GM20431 (cell line): ENCODE data around the gene NPSR1.

Experiments
- in situ Hi-C: fragments of 300-500 bp; cut with MseI, MboI; formaldehyde crosslinking; loops from one replicate; pipeline ENCODE4 v1.15.0; 2020; ENCODE audit warnings: low sequenced_read_pairs; ENCODE audit not compliant: unreplicated experiment

Gene NPSR1

DNA sequence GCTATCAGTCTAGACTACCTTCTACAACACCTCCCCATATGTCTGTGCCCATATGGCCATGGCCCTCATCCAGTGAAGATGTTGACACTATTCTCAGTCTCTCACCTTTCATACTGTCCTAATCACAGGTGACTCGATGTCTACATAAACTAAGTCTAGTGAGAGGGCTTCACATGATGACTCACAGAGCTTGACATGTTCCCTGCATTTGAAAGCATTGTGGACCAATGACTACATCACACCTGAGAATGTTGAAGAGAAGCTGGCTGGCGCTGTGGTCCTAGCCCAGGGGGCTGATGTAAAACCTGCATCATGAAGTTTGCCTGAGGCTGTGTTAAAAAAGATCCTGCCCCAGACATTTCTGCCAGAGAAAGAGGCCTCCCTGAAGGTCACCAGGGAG is 167.2 kb downstream of the NPSR1 start:
- in situ Hi-C loops, result no loop called here

DNA sequence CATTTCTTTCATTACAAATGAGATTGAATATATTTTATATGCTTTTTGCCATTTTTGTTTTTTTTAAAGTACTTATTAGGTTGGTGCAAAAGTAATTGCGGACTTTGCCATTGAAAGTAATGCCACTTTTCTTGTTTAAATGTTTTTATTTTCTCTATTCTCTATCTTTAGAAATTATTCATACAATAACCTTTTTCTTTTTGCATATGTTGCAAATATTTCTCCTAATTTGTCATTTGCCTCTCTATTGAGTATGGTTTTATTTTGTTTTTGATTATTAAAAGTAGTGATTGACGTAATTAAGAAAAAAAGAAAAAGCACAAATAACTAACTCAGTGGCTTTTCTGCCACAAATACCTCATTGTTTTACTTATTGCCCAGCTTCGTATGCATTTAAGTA is 172.4 kb downstream of the NPSR1 start:
- in situ Hi-C loops, result no loop called here

GRCh38 chr7:34831436-34831835 is 173.4 kb downstream of the NPSR1 start:
- in situ Hi-C loops, result no loop called here

GRCh38 chr7:34832020-34832419 is 174.0 kb downstream of the NPSR1 start:
- in situ Hi-C loops, result no loop called here

- in situ Hi-C loops, result no loop called here
Observed at GRCh38 chr7:34835901-34836600, 178.0 kb downstream of the NPSR1 start.

DNA sequence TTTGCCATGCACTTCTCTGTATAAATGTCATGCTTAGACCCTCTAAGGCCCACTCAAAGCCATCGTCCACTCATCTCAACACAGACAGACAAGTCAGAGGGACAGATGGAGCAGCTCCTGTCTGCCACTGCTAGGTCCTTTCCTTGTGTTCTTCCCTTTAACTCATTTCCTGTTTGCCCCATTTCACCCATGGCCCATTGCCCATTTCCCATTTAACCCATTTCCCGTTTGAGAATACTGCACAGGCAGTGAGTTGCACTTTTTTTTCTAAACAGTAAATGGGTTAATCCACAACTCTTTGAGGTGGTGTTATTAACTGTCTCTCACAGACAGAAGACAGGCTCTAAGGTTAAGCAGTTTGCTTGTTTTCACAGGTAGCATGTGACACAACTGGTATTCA is 179.3 kb downstream of the NPSR1 start:
- in situ Hi-C loops, result no loop called here

DNA sequence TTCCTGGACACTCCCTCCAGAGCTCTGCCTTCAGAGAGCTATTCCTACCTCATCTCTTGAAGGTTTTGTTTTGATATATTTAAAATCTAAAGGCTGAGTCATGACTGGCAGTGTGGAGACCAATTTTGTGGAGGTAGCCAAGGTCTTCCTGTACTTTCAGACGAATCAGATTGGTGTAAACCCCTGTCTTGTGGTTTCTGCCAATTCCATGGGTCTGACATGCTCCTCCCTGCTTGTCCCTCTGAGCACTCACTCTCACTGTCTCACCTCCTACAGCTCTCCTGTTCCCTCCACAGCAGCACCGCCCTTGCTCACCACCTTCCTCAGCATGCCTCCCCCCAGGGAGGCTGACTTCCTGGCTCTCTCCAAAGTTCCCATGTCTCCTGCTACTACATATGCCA is 179.8 kb downstream of the NPSR1 start:
- in situ Hi-C loops, result no loop called here

DNA sequence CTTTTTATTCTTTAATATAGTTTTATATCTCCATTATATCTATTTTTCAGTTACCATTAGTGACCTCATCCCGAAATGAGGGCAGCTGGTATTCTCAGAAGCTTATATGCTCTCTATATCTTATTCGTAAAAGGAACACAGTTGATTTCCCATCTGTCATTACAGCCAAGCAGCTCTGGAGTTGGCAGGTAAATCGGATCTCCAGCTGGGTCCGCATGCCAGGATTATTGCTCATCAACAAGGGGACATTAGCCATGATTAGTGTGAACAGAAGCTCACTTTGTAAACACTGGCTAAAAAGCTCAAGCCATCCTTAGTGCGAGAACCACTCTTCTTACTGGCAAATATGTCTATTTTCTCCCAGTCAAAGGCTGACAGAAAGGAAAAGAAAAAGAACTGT is 180.3 kb downstream of the NPSR1 start:
- in situ Hi-C loops, result no loop called here

- in situ Hi-C loops, result no loop called here
Observed at GRCh38 chr7:34839645-34840044, 181.6 kb downstream of the NPSR1 start.

DNA sequence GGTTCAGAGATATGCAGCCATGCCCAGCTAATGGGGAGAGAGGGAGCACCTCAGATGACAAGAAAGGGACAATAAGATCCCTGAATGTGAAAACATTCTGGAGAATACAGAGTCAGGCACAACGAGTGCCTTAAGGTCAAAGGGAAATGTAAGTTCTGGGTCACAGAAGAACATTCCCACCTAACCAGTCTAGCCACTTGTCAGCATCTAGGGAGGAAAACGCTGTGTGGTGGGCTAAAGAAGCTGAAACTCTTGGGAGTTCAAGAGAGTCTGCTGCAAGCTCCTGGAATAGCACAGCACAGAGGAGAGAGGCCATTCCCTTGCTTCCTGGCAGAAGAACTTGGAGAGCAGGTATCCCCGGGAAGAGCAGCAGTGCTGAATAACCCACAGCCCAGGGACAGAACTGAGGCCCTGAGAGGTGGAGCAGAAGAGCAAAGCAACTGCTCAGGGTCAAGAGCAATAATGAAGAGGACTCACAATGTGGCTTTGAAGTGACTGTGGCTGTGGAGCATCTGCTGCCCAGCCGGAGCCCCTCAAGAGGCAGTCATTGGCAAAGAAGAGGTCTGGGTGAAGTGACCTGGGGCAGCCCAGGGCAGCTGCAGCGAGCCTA is 182.3 kb downstream of the NPSR1 start:
- in situ Hi-C loops, result no loop called here

DNA sequence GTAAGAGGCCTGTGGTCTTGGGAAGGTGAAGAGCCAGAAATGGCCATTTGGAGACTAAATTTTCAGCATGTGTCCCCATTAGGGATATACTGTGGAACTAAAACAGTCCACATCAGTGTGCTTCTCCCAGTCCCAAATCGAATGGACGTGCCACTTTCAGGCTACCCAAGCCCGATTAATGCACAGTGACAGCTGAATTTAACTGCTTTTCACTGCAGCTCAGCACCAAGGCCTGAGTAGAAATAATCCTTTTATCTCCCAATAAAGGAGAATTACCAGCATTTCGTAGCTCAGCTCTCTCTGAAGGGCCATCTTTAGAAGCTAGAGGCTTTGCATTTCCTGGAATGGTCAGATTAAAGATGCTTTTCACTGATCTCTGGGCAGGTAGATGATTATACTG is 183.3 kb downstream of the NPSR1 start:
- in situ Hi-C loops, result no loop called here

DNA sequence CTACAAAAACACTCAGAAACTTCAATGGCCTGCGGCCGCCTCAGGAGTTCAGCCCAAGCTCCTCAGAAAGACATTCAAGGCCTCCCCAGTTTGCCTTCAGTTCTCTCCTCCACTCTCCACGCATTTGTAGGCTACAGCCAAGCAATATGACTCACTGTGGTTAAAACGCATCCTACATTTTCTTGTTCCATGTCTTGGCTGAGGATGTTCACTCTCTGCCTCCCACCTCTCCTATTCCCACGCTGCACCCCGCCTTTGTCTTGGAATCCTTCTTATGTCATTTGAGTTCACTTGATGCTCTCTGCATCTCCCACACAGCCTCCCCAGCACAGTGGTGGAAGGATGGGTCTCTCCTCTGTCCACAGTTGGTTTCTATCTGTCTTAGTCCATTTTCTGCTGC is 184.8 kb downstream of the NPSR1 start:
- in situ Hi-C loops, result no loop called here

- in situ Hi-C loops, result no loop called here
Observed at GRCh38 chr7:34844406-34844805, 186.4 kb downstream of the NPSR1 start.

- in situ Hi-C loops, result no loop called here
Observed at GRCh38 chr7:34844936-34845665, 187.1 kb downstream of the NPSR1 start.

DNA sequence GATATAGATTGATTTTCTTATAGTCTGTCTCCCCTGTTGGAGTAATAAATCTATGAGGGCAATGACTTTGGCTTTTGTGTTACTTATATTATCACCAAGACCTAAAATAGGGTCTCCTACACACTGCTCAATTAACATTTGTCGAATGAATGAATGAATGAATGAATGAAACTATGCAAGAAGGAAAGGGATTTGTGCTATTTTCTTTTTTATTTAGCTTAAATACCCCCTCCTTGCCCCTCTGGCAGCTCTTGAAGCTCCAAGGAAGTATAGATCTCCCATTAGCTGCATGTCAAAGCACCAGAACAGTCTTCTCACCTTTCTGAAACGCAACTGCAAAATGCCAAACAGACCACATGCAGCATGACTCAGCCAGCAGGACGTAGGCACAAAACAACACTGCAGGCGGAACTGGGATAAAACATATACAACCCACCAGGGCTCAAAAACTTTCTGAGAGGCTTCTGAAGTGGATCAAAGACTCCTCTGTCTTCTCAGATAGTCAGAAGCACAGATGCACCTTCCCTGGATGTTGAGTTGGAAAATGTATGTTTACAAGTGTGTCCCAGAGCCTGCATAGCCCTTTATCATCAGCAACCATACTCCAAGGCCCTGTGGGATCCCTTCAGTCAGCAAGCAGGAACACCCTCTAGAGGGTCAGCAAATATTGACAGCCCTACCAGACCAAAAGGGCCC is 187.8 kb downstream of the NPSR1 start:
- in situ Hi-C loops, result no loop called here

DNA sequence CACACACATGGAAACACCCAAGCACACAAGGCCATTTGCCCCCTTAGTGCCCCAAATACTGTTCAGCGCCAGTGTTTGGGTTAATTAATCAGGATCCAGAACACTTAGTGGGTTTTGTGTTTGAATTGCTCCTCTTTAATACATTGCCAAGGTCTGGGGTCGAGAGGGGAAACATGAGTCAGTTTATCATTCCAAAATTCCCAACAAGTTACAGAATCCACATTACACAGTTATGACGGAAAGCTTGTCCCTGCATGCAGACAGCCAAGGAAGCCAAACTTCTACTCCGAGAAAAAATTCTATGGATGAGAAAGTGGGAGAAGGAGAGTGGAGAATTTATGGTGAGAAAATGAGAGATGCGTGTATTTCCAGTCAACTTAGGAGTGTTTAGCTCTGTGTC is 189.0 kb downstream of the NPSR1 start:
- in situ Hi-C loops, result no loop called here

GRCh38 chr7:34848670-34849069 is 190.7 kb downstream of the NPSR1 start:
- in situ Hi-C loops, result no loop called here

DNA sequence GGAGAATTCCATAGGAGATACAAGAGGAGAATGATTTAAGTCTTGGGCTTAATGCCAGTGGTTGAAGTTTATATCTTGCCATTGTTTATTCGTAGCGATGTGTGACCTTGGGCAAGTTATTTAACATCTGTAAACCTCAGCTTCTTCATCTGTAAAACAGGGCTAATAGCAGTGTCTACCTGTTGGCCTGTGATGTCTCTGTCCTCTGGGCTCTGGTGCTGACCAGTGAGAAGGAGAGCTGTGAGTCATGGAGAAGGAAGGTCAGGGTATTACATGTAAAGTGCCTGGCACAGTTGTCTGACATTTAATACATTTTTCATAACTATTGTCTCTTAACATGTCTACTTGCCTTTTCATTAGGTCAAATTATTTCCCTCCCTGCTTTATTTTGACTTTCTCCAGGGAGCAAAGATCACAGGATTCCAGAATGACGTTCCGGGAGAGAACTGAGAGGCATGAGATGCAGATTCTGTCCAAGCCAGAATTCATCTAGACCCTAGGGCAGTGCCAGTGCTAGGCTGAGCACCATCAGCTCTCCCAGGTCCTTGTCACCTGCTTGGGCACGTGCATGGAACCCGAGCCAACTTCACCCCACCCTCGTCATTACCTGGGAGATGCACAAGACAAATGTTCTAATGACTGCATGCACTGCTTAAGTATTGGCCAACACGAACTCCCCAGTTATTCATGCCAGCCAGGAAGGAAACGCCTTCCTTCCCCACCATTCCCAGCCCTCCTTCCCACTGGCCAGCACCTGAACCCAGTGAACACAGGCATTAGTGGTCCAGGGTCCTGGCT is 191.3 kb downstream of the NPSR1 start:
- in situ Hi-C loops, result no loop called here

GRCh38 chr7:34849986-34850385 is 192.0 kb downstream of the NPSR1 start:
- in situ Hi-C loops, result no loop called here

DNA sequence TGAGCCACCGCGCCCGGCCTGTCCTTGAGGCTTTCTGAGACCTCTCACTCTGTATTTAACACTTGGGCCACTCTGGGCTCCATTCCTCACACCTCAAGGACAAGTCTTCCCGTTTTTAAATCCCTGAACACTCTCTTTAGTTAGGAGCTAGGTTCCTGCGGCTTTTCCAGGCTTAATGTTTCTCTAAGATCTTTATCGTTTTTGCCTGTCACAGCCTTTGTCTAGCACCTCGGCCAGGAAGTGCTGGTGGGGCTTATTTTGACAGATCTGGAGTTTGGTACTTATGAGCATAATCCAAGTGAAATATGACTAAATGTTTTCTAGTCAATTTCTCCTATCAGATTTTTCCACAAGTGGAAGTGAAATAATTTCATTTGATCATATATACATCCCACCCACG is 192.7 kb downstream of the NPSR1 start:
- in situ Hi-C loops, result no loop called here
